ENCODE measurements around the gene CDK5. TPM values are rescaled to one million over a fixed set of nuclear protein-coding genes. Genes with fewer than 3 reads are reported as not detected.

CDK5 gene
- total and polyA plus RNA-seq, 2 of the 13 experiments (the other 11 are each of a cell fraction or from before 2014, with no cell fraction given): 16.4 to 21.3 TPM

GRCh38 chr7:151087245-151088018 is 29.7 kb upstream of the CDK5 start (continued):
- no peak for TF ChIP-seq PTBP1 (IDR thresholded peaks at IDR 0.05; ENCODE audit: low read depth, low read length, poor library complexity, severe bottlenecking)
- TF ChIP-seq KAT7 (CRISPR knock-in tag; IDR thresholded peaks at IDR 0.05; ENCODE audit: borderline replicate concordance): peak; percentile 86
- 0 out of 2 replicates have a peak, but pooled peaks have one; percentile 8 for TF ChIP-seq ZNF629 (CRISPR knock-in tag; conservative IDR thresholded peaks at IDR 0.05)
- TF ChIP-seq EHMT2 (IDR thresholded peaks at IDR 0.05; ENCODE audit: borderline replicate concordance, low read depth, low read length): no peak
- 0 out of 2 replicates have a peak, but pooled peaks have one; percentile 10 for TF ChIP-seq NR2F6 (IDR thresholded peaks at IDR 0.05)
- TF ChIP-seq NR2F6 (CRISPR knock-in tag; IDR thresholded peaks at IDR 0.05): 0 out of 2 replicates have a peak, but pooled peaks have one; percentile 4
- TF ChIP-seq NONO (IDR thresholded peaks at IDR 0.05): no peak
- TF ChIP-seq NONO (CRISPR knock-in tag; conservative IDR thresholded peaks at IDR 0.05): 0 out of 2 replicates have a peak, but pooled peaks have one; percentile 22
- TF ChIP-seq PATZ1 (CRISPR knock-in tag; IDR thresholded peaks at IDR 0.05): peak; percentile 61
- peak; percentile 74; the same call in 1 of the 2 replicates for TF ChIP-seq YEATS4 (CRISPR knock-in tag; IDR thresholded peaks at IDR 0.05; ENCODE audit: borderline replicate concordance)
- TF ChIP-seq, protein P1, sequence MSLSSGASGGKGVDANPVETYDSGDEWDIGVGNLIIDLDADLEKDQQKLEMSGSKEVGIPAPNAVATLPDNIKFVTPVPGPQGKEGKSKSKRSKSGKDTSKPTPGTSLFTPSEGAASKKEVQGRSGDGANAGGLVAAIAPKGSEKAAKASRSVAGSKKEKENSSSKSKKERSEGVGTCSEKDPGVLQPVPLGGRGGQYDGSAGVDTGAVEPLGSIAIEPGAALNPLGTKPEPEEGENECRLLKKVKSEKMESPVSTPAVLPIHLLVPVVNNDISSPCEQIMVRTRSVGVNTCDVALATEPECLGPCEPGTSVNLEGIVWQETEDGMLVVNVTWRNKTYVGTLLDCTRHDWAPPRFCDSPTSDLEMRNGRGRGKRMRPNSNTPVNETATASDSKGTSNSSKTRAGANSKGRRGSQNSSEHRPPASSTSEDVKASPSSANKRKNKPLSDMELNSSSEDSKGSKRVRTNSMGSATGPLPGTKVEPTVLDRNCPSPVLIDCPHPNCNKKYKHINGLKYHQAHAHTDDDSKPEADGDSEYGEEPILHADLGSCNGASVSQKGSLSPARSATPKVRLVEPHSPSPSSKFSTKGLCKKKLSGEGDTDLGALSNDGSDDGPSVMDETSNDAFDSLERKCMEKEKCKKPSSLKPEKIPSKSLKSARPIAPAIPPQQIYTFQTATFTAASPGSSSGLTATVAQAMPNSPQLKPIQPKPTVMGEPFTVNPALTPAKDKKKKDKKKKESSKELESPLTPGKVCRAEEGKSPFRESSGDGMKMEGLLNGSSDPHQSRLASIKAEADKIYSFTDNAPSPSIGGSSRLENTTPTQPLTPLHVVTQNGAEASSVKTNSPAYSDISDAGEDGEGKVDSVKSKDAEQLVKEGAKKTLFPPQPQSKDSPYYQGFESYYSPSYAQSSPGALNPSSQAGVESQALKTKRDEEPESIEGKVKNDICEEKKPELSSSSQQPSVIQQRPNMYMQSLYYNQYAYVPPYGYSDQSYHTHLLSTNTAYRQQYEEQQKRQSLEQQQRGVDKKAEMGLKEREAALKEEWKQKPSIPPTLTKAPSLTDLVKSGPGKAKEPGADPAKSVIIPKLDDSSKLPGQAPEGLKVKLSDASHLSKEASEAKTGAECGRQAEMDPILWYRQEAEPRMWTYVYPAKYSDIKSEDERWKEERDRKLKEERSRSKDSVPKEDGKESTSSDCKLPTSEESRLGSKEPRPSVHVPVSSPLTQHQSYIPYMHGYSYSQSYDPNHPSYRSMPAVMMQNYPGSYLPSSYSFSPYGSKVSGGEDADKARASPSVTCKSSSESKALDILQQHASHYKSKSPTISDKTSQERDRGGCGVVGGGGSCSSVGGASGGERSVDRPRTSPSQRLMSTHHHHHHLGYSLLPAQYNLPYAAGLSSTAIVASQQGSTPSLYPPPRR (CRISPR knock-in tag; IDR thresholded peaks at IDR 0.05; ENCODE audit: borderline replicate concordance): no peak
- peak; percentile 20; the same call in 1 of the 2 replicates for TF ChIP-seq ZSCAN20 (CRISPR knock-in tag; IDR thresholded peaks at IDR 0.05; ENCODE audit: borderline replicate concordance)
- 0 out of 2 replicates have a peak, but pooled peaks have one; percentile 78 for TF ChIP-seq PRMT3 (CRISPR knock-in tag; IDR thresholded peaks at IDR 0.05; ENCODE audit: borderline replicate concordance, low read depth)

Data from HepG2 (cell line).